Activated CD8-positive, alpha-beta T cell treated with anti-CD3 and anti-CD28 coated beads for 36 hours (primary cell): ENCODE results near the gene F2. TPM values are rescaled to one million over a fixed set of nuclear protein-coding genes. Genes with fewer than 3 reads are reported as not detected.
A peak's percentile ranks its signal among the peaks of the same experiment; 100 is the strongest.
"Not testable (repeated sequence)": the region's sequence is repeated elsewhere in the genome, so short reads cannot be mapped to it uniquely, and the experiment has no call there.

Experiments
- ATAC-seq: fragments of 200-7000 bp; cut with Tn5 transposase; one replicate; pipeline ENCODE4 v1.10.0; 2021; ENCODE audit warnings: mild to moderate bottlenecking, moderate library complexity
- CTCF ChIA-PET: fragments of 350-600 bp; sonication (Branson Sonifier 250); formaldehyde crosslinking; loops from one replicate; lab custom pipeline; 2021; ENCODE audit warnings: antibody characterized with exemption; lab: Charles Lee
- POLR2A ChIA-PET: fragments of 350-600 bp; sonication (Branson Sonifier 250); formaldehyde crosslinking; loops from one replicate; lab custom pipeline; 2021; ENCODE audit warnings: antibody characterized with exemption; lab: Charles Lee
- DNase-seq: peaks from one replicate; pipeline ENCODE4 v3.0.0-alpha.2; 2020
- H3K27ac Mint-ChIP-seq: one replicate; pipeline ENCODE4 v1.8.0; 2021; ENCODE audit warnings: mild to moderate bottlenecking, mixed read lengths
- H3K27me3 Mint-ChIP-seq: one replicate; pipeline ENCODE4 v1.8.0; 2021; ENCODE audit warnings: mixed read lengths
- H3K36me3 Mint-ChIP-seq: one replicate; pipeline ENCODE4 v1.8.0; 2021; ENCODE audit warnings: low read depth, mixed read lengths
- H3K4me1 Mint-ChIP-seq: one replicate; pipeline ENCODE4 v1.8.0; 2021; ENCODE audit warnings: low read depth, mixed read lengths
- H3K4me3 Mint-ChIP-seq: one replicate; pipeline ENCODE4 v1.8.0; 2021; ENCODE audit warnings: mild to moderate bottlenecking, moderate library complexity, mixed read lengths
- H3K9me3 Mint-ChIP-seq: one replicate; pipeline ENCODE4 v1.8.0; 2021; ENCODE audit warnings: mixed read lengths
- intact Hi-C: fragments of 100-400 bp; cut with micrococcal nuclease; formaldehyde crosslinking; loops from one replicate; pipeline ENCODE4 v1.10.0; 2022
- total RNA-seq, 2 experiments: library from RNA; stranded (reverse); gene quantifications; one replicate each; pipeline ENCODE4 v1.2.3, GENCODE V29; 2021
- TF ChIP-seq, protein P1 (sequence below): fragments of 200-600 bp; IDR thresholded peaks from one replicate; pipeline ENCODE4 v1.8.0; 2022; ENCODE audit warnings: antibody characterized with exemption, mild to moderate bottlenecking

F2 gene
- total RNA-seq, 2 experiments from 2014 or later: not detected

DNA sequence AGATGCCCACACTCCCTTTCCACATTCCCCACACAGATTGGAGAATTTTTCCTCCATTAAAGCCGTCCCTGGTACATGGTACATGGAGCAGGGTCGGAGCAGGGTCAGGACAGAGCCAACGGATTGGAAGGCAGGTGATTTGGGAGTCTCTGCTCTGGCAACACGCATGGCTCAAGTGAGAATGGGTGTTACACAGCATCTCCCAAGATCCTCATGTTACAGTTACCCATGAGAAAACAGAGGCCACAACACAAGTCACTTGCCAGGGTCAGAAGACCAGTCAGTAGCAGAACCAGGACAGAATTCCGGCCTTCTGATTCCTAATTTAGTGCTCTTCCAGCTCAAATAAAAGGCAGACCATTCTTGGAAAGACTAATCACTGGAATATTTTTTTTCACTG lies 7.7 kb upstream of the F2 start:
- Mint-ChIP-seq H3K36me3 (no peaks in the 10 kb centered on the region), H3K4me1 (no peaks in the 10 kb centered on the region), H3K27ac (no peak overlapping the region), H3K27me3 (no peaks in the 10 kb centered on the region), H3K4me3 (no peak overlapping the region), H3K9me3 (no peaks in the 10 kb centered on the region)
- TF ChIP-seq, protein P1, sequence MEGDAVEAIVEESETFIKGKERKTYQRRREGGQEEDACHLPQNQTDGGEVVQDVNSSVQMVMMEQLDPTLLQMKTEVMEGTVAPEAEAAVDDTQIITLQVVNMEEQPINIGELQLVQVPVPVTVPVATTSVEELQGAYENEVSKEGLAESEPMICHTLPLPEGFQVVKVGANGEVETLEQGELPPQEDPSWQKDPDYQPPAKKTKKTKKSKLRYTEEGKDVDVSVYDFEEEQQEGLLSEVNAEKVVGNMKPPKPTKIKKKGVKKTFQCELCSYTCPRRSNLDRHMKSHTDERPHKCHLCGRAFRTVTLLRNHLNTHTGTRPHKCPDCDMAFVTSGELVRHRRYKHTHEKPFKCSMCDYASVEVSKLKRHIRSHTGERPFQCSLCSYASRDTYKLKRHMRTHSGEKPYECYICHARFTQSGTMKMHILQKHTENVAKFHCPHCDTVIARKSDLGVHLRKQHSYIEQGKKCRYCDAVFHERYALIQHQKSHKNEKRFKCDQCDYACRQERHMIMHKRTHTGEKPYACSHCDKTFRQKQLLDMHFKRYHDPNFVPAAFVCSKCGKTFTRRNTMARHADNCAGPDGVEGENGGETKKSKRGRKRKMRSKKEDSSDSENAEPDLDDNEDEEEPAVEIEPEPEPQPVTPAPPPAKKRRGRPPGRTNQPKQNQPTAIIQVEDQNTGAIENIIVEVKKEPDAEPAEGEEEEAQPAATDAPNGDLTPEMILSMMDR: no peak
- no peak for ATAC-seq
- intact Hi-C loops: no loop called here
- ChIA-PET CTCF (no interaction called here), POLR2A (interaction anchor here (0.9 kb wide), 1 partner anchor 10 kb away, joined by 3 read pairs; the partner anchor contains the start of gene ZNF408)
- no peak for DNase-seq

DNA sequence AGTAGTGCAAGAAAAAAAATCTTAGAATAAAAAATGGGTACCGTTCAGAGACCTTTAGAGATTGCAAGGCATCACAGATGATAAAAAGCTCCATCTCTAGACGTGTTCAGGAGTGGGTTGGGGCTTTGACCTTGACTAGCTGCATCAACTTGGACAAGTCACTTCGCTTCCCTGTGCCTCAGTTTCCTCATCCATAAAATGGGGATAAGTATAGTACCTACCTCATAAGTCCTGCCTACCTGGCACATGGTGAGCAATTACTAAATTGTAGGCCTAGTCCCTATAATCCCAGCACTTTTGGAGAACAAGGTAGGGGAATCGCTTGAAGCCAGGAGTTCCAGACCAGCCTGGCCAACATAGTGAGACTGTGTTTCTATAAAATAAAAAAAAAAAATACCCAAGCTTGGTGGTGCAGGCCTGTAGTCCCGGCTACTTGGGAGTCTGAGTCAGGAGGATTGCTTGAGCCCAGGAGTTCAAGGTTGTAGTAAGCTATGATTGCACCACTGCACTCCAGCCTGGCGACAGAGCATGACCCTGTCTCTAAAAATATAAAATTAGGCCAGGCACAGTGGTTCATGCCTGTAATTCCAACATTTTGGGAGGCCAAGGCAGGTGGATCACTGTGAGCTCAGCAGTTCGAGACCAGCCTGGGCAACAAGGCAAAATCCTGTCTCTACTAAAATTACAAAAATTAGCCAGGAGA lies 6.0 kb upstream of the F2 start:
- intact Hi-C loops: no loop called here
- Mint-ChIP-seq H3K4me1 (peaks cover under 1% of the 10 kb centered on the region), H3K36me3 (no peaks in the 10 kb centered on the region), H3K9me3 (no peaks in the 10 kb centered on the region), H3K27ac (no peak overlapping the region), H3K27me3 (no peaks in the 10 kb centered on the region), H3K4me3 (no peak overlapping the region)
- POLR2A ChIA-PET: interaction anchor here (2.0 kb wide), 1 partner anchor 12 kb away, joined by 6 read pairs; the partner anchor contains the start of gene ZNF408
- TF ChIP-seq, protein P1: no peak
- ATAC-seq: no peak
- CTCF ChIA-PET: interaction anchor here (0.8 kb wide), 1 partner anchor 12 kb away, joined by 3 read pairs; the partner anchor contains the start of genes ARHGAP1 and ZNF408
- no peak for DNase-seq

DNA sequence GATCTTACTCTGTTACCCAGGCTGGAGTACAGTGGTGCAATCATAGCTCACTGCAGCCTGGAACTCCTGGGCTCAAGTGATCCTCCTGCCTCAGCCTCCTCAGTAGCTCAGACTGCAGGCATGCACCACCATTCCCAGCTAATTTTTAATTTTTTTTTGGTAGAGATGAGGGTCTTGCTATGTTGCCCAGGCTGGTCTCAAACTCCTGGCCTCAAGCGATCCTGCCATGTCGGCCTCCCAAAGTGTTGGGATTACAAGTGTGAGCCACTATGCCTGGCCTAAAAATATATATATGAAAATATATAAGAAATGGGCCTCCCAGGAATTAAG lies 1.2 kb upstream of the F2 start:
- DNase-seq, POLR2A ChIA-PET: not testable (repeated sequence)

DNA sequence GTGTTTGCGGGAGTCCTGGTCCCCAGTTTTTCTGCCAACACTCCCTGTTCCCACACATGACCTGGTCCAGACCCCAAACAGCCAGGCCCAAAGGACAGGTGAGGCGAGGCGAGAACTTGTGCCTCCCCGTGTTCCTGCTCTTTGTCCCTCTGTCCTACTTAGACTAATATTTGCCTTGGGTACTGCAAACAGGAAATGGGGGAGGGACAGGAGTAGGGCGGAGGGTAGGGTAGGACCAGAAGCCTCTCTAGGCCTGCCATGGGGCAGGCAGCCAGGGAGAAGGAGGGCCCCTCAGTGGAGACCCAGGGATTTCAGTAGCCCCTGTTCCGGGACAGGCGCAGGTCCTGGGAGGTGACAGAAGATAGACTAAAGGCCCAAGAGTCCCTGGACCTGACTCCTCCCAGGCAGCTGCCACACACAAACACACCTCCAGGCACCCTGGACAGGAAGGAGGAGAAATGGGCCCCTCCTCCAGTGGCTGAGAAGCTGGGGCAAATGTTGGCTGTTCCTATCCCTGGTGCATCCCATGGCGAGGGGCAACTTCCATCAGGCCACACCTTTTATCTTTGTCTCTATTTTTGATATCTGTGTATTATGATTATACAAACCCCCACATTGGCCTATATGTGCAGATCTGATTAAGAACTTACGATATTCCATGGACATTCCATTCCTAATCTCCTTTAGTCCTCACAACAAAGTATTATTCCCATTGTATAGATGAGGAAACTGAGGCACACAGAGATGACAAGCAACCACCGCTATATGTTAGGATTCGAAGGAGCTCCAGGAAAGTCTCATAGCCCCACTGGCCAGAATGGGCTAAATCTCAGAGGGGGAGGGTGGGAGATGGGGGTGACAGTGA lies 626 bp upstream of the F2 start:
- no peaks in the 10 kb centered on the region for H3K36me3 Mint-ChIP-seq
- ATAC-seq: peak; percentile 39
- TF ChIP-seq, protein P1: no peak
- H3K27ac Mint-ChIP-seq: no peak overlapping the region
- H3K9me3 Mint-ChIP-seq: no peaks in the 10 kb centered on the region
- intact Hi-C loops: no loop called here
- H3K4me1 Mint-ChIP-seq: peaks cover 6% of the 10 kb centered on the region
- H3K27me3 Mint-ChIP-seq: no peaks in the 10 kb centered on the region
- no peak for DNase-seq
- CTCF ChIA-PET: interaction anchor here (1.6 kb wide), 1 partner anchor 17 kb away, joined by 3 read pairs; the partner anchor contains the start of gene ZNF408
- POLR2A ChIA-PET: interaction anchor here (1.0 kb wide), 1 partner anchor 13 kb away, joined by 3 read pairs; no protein-coding TSS in a partner anchor
- no peak overlapping the region for H3K4me3 Mint-ChIP-seq

More for the DNA sequence above, 1.2 kb upstream of the F2 start:
- intact Hi-C loops, H3K4me1 Mint-ChIP-seq, H3K36me3 Mint-ChIP-seq, H3K27ac Mint-ChIP-seq, H3K9me3 Mint-ChIP-seq, ATAC-seq, H3K27me3 Mint-ChIP-seq, H3K4me3 Mint-ChIP-seq: not testable (repeated sequence)
- CTCF ChIA-PET: interaction anchor here (1.6 kb wide), 1 partner anchor 17 kb away, joined by 3 read pairs; the partner anchor contains the start of gene ZNF408

DNA sequence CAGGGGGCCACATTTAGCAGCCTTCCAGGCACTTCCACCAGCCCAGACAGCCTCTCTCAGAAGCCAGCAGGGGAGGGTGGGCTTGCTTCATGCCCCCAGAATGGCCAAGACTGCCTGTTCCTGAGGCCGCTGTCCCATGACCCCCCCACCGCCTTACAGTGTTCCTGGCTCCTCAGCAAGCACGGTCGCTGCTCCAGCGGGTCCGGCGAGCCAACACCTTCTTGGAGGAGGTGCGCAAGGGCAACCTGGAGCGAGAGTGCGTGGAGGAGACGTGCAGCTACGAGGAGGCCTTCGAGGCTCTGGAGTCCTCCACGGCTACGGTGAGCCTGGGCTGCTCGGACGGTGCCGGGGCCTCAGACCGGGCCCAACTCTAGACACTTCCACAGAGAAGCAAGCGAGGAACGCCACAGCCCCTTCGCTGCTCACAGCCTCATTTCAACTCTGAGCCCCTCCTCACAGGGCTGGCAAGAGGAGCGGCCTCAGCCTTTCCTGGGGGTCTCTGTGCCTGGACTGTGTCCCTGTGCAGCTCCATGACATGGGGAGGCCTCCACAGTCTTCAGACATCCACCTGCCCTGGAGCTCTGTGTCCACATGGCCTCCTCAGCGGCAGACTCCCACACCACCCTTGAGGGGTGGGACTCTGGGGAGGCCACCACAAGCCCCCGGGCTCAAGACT lies 668 bp downstream of the F2 start:
- ChIA-PET CTCF (no interaction called here), POLR2A (interaction anchor here (1.0 kb wide), 1 partner anchor 15 kb away, joined by 3 read pairs; no protein-coding TSS in a partner anchor)
- H3K9me3 Mint-ChIP-seq: no peaks in the 10 kb centered on the region
- no peak overlapping the region for H3K4me3 Mint-ChIP-seq
- DNase-seq (no peak), ATAC-seq (no peak)
- peaks cover 6% of the 10 kb centered on the region for H3K4me1 Mint-ChIP-seq
- H3K27ac Mint-ChIP-seq: no peak overlapping the region
- intact Hi-C loops: no loop called here
- no peaks in the 10 kb centered on the region for H3K36me3 Mint-ChIP-seq
- no peaks in the 10 kb centered on the region for H3K27me3 Mint-ChIP-seq
- TF ChIP-seq, protein P1: no peak
